Activated T-cell treated with anti-CD3 and anti-CD28 coated beads, Interleukin-2, amount 50 U/mL, for 24 hours (primary cell): ENCODE measurements around the gene SYPL2.
"Not testable (repeated sequence)": the region's sequence is repeated elsewhere in the genome, so short reads cannot be mapped to it uniquely, and the experiment has no call there.

Source experiments
- DNase-seq: peaks from one replicate; pipeline ENCODE4 v3.0.0-alpha.2; 2020
- H3K27ac Mint-ChIP-seq: 2 replicates; pipeline ENCODE4 v1.8.0; 2020; ENCODE audit warnings: mild to moderate bottlenecking, mixed read lengths
- H3K27me3 Mint-ChIP-seq: 2 replicates; pipeline ENCODE4 v1.8.0; 2020; ENCODE audit warnings: mixed read lengths
- H3K36me3 Mint-ChIP-seq: 2 replicates; pipeline ENCODE4 v1.8.0; 2020; ENCODE audit warnings: low read depth, mixed read lengths
- H3K4me1 Mint-ChIP-seq: 2 replicates; pipeline ENCODE4 v1.8.0; 2020; ENCODE audit warnings: low read depth, mixed read lengths
- H3K4me3 Mint-ChIP-seq: 2 replicates; pipeline ENCODE4 v1.8.0; 2020; ENCODE audit warnings: mild to moderate bottlenecking, moderate library complexity, mixed read lengths
- H3K9me3 Mint-ChIP-seq: 2 replicates; pipeline ENCODE4 v1.8.0; 2020; ENCODE audit warnings: mixed read lengths

The SYPL2 gene

DNA sequence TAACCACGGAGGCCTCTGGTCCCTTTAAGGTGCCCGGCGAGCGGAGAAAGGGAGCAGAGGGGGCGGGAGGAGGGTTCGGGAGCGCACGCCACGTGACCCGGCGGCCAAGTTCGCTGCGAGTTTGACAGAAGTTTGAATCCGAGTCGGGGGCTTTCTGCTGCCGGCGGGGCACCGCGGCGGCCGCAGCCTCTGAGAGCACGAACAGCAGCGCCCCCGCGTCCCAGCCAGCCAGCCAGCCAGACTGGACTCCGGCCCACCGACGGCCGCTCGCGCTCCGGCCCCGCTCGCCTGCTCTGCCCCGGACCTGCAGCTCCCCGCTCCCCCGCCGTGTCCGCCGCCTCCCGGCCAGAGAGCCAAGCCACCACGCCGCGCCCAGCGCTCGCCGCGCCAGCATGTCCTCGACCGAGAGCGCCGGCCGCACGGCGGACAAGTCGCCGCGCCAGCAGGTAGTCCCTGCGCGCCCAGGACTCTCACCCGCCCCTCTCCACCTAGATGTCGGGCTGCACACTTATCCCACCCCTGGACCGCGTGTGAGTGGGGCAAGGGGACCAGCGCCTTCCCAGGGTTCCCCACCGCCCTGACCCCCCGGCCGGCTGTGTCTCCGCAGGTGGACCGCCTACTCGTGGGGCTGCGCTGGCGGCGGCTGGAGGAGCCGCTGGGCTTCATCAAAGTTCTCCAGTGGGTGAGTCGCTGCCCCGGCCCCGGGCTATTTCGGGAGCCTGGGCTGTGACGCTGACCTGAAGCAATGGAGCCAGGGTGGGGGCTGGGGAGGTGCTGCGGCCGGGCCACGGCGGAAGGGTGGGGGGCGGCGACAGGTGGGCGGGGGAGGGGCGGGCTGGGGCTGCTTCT is at the start of gene SYPL2:
SYPL2 (plus strand) TSS at position 95 of the 849 bp plus-strand sequence; CDS start at position 393, 298 bp downstream.
- H3K27ac Mint-ChIP-seq = peak within 1 kb of the TSS; percentile 71
- no peaks in the 10 kb centered on the region for H3K36me3 Mint-ChIP-seq
- peak; percentile 57 for DNase-seq
- H3K9me3 Mint-ChIP-seq = no peaks in the 10 kb centered on the region
- peaks cover 79% of the 10 kb centered on the region for H3K27me3 Mint-ChIP-seq
- H3K4me3 Mint-ChIP-seq = peak within 1 kb of the TSS; percentile 66
- peaks cover 7% of the 10 kb centered on the region for H3K4me1 Mint-ChIP-seq

DNA sequence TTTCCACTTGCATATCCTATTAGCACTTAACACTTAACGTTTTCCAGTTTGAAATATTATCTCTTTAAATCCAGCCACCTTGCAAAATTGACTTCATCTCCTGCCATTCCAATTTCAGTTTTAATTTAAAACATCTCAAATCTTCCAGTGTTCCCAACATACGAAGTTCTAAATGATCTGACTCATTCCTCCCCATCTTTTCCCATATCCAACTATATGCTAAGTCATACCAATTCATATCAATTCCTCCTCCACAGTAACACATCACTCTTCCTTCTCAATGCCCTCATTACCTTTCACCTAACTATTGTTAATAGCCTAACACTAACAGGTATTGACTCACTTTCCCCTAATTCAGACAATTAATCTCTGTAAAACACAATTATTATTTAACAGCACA is 42.8 kb upstream of the SYPL2 start:
- peak overlapping the region; percentile 98 for H3K27ac Mint-ChIP-seq
- H3K4me3 Mint-ChIP-seq = peak overlapping the region; percentile 94
- H3K27me3 Mint-ChIP-seq = no peaks in the 10 kb centered on the region
- no peaks in the 10 kb centered on the region for H3K9me3 Mint-ChIP-seq
- peaks cover 44% of the 10 kb centered on the region for H3K4me1 Mint-ChIP-seq
- no peak for DNase-seq
- peaks cover 76% of the 10 kb centered on the region for H3K36me3 Mint-ChIP-seq

DNA sequence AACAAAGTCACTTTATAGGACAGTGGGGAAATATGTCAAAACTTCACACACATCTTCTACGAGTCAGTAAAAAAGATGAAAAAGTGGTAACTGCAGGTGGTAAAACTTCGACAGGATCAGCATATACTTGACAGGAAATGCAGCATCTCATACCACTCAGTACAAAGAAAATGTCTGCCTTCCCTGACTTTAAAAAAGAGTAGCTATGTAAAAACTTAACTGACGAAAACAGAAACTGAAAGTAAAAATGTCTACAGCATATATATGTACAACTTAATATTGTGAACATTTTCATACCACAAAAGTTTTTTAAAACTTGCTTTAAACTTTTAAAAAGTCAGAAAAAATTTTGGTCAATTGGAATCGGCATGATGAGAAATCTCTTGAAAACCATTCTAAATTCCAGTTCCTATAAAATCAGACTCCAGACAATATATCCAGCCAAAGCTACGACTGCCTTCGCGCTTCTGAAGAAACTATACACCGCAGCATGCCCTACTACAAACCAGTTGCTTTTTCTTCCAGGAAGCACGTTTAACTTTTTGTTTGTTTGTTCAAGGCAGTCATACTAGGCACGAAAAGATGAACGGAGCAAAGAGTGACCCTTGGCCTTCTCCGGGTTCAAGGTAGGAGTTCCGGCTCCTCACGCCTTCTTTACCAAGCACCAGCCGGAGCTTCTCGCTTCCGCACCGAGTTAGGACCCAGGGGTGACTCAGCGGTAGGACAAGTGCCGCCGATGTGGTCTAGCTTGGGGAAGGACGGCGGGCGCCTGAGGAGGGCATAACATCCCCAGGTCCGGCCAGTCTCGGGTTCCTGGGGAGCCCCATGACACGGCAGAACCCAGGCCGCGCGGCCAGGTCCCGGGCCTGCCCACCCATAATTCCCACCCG is 40.7 kb upstream of the SYPL2 start:
- H3K9me3 Mint-ChIP-seq = no peaks in the 10 kb centered on the region
- peaks cover 38% of the 10 kb centered on the region for H3K4me1 Mint-ChIP-seq
- H3K36me3 Mint-ChIP-seq = peaks cover 56% of the 10 kb centered on the region
- no peaks in the 10 kb centered on the region for H3K27me3 Mint-ChIP-seq
- peak overlapping the region; percentile 98 for H3K27ac Mint-ChIP-seq
- DNase-seq = no peak
- H3K4me3 Mint-ChIP-seq = peak overlapping the region; percentile 94

DNA sequence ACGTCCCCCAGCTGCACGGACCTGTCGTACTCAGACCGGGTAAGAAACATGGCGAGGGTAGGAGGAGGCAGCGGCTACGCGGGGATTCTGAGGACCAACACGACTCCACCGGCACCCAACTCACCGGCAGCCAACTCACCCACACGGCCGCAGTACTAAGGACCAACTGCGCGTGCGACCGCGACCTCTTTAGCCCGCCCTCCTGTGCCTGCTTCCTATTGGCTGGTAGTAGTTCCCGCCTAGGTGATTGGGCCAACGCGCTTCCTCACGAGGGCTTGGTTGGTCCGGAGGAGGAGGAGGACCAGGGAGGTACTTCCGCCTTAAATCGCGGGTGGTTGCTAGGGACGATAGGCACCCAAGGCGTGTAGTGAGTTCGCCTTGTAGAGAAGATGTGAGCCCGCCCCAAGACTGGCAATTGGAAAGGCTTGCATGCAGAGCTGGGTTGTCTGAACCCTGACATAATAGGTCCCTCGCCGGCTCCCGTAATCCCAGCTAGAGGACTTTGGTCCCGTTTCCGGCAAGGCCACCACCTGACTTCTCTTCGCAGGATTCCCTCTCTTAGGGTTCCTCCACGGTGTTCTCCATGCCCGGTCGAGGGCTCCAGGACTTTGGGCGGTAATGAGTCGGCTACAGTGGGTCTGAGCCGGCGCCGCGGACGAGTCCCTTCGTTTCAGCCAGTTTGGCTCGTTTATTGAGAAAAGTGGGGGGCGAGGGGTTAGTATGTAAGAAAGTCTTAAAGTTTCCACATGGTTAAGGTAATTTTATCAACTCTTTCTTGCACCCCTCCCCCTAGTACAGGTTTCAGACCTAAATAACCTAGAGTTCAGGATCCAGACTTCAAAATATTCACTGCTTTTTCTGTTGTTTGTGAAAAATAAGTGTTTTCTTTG is 39.8 kb upstream of the SYPL2 start, which contains the start of gene PSMA5:
PSMA5 (minus strand) TSS at position 168 of the 890 bp plus-strand sequence; CDS start at position 50, 118 bp downstream.
- H3K36me3 Mint-ChIP-seq = peaks cover 47% of the 10 kb centered on the region
- H3K9me3 Mint-ChIP-seq = no peaks in the 10 kb centered on the region
- H3K4me3 Mint-ChIP-seq = peak within 1 kb of the TSS; percentile 94

DNA sequence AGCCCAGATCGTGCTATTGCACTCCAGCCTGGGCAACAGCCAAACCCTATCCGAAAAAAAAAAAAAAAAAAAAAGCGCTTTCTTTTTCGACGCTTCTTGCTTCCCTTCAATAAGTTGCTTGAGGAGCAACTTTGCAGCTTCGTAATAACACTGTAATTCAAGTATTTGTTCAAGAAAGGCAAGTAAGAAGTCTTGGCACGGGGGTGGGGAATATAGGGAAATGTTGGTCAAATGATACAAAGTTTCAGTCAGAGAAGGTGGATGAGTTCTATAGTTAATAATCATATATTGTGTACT is 39.2 kb upstream of the SYPL2 start:
- Mint-ChIP-seq H3K36me3 (peaks cover 42% of the 10 kb centered on the region), H3K27me3 (no peaks in the 10 kb centered on the region), H3K9me3 (no peaks in the 10 kb centered on the region), H3K4me3 (peak overlapping the region; percentile 94), H3K27ac (peak overlapping the region; percentile 98), H3K4me1 (peaks cover 34% of the 10 kb centered on the region)
- no peak for DNase-seq

More for the DNA sequence above, 39.8 kb upstream of the SYPL2 start, which contains the start of gene PSMA5:
- DNase-seq = peak; percentile 91
- no peaks in the 10 kb centered on the region for H3K27me3 Mint-ChIP-seq
- peaks cover 38% of the 10 kb centered on the region for H3K4me1 Mint-ChIP-seq
- peak within 1 kb of the TSS; percentile 98 for H3K27ac Mint-ChIP-seq

DNA sequence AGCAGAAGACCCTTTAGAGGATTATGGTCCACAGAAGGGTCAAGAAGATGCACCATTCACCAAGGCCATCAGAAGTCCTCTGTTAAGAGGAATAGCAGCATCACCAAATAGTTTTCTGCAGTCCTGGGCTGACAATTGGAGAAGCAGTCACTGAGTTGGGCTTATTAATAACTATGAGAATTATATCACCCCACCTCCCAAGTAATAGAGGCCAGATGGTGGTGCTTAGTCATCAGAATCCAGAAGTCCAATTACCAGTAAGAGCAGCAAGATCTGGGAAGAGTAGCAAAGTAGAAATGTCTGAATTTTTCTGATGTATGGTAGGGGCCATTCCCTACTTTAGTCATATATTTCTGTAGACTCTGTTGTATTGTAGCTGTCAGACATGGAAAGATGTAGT is 34.0 kb upstream of the SYPL2 start:
- Mint-ChIP-seq H3K4me3 (no peak overlapping the region), H3K36me3 (no peaks in the 10 kb centered on the region), H3K27me3 (peaks cover 8% of the 10 kb centered on the region), H3K27ac (no peak overlapping the region), H3K4me1 (peaks cover 4% of the 10 kb centered on the region), H3K9me3 (no peaks in the 10 kb centered on the region)
- DNase-seq = no peak

DNA sequence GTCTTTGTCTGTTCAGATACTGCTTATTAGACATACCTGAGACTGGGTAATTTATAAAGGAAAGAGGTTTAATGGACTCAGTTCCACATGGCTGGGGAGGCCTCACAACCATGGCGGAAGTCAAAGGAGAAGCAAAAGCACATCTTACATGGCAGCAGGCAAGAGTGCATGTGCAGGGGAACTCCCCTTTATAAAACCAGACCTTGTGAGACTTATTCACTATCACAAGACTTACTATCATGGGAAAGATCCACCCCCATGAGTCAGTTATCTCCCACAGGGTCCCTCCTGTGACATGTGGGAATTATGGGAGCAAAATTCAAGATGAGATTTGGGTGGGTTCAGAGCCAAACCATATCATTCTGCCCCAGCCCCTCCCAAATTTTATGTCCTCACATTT is 33.0 kb upstream of the SYPL2 start:
- DNase-seq = no peak
- Mint-ChIP-seq H3K4me3 (no peak overlapping the region), H3K27ac (no peak overlapping the region), H3K4me1 (no peaks in the 10 kb centered on the region), H3K36me3 (no peaks in the 10 kb centered on the region), H3K27me3 (peaks cover 8% of the 10 kb centered on the region), H3K9me3 (no peaks in the 10 kb centered on the region)

DNA sequence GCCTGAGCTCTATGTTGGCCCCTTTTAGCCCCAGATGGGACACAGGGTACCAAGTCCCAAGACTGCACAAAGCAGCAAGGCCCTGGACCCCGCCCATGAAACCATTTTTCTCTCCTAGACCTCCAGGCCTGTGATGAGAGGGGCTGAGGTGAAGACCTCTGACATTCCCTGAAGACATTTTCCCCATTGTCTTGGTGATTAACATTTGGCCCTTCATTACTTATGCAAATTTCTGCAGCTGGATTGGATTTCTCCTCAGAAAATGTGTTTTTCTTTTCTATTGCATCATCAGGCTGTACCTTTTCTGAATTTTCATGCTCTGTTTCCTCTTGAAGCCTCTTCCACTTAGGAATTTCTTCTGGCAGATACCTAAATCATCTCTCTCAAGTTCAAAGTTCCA is 31.9 kb upstream of the SYPL2 start:
- Mint-ChIP-seq H3K9me3 (no peaks in the 10 kb centered on the region), H3K27ac (no peak overlapping the region), H3K36me3 (no peaks in the 10 kb centered on the region), H3K27me3 (peaks cover 8% of the 10 kb centered on the region), H3K4me1 (no peaks in the 10 kb centered on the region), H3K4me3 (no peak overlapping the region)
- DNase-seq = no peak

DNA sequence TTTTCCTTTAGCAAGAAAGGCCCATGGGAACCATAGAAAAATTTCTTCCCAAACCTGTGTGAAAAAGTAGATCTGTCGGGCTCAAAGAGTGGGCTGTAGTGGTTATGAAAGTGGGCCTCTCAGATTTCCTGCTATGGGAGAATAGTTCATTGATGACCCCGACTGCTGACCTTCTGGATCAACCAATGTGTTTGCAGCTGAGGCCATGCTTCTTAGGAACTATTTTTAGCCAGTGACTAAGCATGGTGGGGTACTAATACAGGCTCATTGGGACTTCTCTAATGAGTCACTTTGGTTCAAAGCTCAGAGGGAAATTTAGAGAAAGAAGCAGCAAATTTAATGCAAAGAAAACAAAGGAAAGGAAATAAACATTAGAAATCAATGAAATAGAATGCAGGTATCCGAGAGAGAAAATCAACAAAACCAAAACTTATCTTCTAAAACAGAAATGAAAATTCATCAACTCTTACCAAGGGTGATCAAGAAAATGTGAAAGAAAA is 27.5 kb upstream of the SYPL2 start:
- no peak for DNase-seq
- H3K27ac Mint-ChIP-seq = no peak overlapping the region
- no peak overlapping the region for H3K4me3 Mint-ChIP-seq
- H3K27me3 Mint-ChIP-seq = peaks cover 9% of the 10 kb centered on the region
- H3K4me1 Mint-ChIP-seq = no peaks in the 10 kb centered on the region
- no peaks in the 10 kb centered on the region for H3K36me3 Mint-ChIP-seq
- no peaks in the 10 kb centered on the region for H3K9me3 Mint-ChIP-seq

DNA sequence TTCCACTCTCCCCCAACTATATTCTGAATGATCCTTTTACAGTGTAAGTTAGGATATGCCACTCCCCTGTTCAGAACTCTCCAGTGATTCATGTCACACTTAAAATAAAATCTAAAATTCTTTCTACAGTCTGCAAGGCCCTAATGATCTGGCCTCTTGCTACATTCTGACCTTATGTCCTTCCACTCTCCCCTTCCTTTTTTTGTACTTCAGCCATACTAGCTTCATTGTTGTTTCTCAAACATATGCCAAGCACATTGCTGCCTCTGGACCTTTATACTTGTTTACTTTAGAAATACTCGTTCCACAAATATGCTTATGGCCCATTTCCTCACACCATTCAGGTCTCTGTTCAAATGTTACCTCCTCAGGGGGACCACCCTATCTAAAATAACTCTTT is 25.3 kb upstream of the SYPL2 start:
- Mint-ChIP-seq H3K27ac (no peak overlapping the region), H3K4me1 (no peaks in the 10 kb centered on the region), H3K36me3 (no peaks in the 10 kb centered on the region), H3K9me3 (no peaks in the 10 kb centered on the region), H3K27me3 (peaks cover 14% of the 10 kb centered on the region), H3K4me3 (no peak overlapping the region)
- DNase-seq = no peak

DNA sequence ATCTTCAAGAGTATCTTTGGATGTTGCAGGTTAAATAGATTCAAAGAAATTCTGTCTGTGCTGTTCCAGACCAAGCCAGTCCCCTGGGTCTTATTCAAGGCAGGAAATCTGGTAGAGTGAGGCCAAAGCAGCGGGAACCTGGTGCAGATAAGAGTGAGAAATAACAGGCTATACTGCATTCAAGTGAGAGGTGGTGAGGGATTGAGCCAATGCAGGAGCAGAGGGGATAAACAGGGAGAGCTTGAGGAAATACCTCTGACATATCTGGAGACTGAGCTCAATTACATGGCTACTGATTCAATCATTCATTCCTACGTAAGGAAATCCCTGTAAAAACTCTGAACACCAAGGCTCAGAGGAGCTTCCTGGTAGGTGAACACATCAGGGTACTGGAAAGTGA is 22.9 kb upstream of the SYPL2 start:
- DNase-seq = no peak
- Mint-ChIP-seq H3K4me1 (no peaks in the 10 kb centered on the region), H3K9me3 (no peaks in the 10 kb centered on the region), H3K36me3 (no peaks in the 10 kb centered on the region), H3K4me3 (no peak overlapping the region), H3K27me3 (peaks cover 19% of the 10 kb centered on the region), H3K27ac (no peak overlapping the region)

DNA sequence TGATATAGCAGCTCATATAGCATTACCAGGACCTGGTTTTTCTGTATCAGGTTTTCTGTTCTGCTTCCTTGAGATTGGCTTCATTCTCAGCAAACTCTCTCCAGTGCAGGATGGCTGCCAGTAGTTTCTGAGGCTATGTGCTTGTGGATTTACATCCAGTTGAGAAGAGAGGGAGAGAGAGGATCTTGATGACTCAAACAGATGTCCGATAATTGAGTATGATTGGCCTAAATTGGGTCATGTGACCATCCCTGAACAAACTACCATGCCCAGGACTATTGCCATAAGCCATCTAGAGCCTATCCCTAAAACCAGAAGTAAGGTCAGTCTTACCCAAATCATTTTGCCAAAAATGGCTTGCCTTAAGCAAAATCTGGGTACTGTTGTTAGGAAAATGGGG is 22.0 kb upstream of the SYPL2 start:
- H3K4me1 Mint-ChIP-seq = no peaks in the 10 kb centered on the region
- H3K27me3 Mint-ChIP-seq = peaks cover 19% of the 10 kb centered on the region
- no peak for DNase-seq
- no peak overlapping the region for H3K27ac Mint-ChIP-seq
- no peaks in the 10 kb centered on the region for H3K9me3 Mint-ChIP-seq
- no peak overlapping the region for H3K4me3 Mint-ChIP-seq
- no peaks in the 10 kb centered on the region for H3K36me3 Mint-ChIP-seq

DNA sequence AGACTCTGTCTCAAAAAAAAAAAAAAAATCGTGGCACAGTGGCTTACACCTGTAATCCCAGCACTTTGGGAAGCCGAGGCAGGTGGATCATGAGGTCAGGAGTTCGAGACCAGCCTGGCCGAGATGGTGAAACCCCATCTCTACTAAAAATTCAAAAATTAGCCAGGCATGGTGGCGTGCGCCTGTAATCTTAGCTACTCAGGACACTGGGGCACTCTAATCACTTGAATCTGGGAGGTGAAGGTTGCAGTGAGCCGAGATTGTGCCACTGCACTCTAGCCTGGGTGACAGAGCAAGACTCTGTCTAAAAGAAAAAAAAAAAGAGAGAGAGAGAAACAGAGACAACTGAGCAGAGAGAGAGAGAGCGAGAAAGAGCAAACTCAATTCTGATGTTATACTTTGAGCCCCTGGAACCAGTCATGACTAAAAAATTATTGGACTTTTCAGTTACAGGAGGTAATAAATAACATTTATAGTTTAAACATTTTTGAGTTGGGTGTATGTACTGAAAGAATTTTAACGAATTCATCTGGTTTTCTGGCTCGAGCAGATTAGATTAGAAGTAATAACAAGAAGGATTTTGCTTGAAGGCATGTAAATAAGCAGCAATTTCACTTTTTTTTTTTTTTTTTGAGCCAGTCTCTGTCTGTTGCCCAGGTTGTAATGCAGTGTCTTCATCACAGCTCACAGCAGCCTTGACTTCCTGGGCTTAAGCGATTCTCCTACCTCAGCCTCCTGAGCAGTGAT is 20.2 kb upstream of the SYPL2 start:
- not testable (repeated sequence) for H3K27ac Mint-ChIP-seq, H3K36me3 Mint-ChIP-seq, H3K4me1 Mint-ChIP-seq, DNase-seq, H3K4me3 Mint-ChIP-seq, H3K9me3 Mint-ChIP-seq
- H3K27me3 Mint-ChIP-seq = peaks cover 32% of the 10 kb centered on the region
